NCI-H510A treated with DMSO at 0.1 percent for 48 hours (cell line): ENCODE results near the gene OR8B3.
"Not testable (repeated sequence)": the region's sequence is repeated elsewhere in the genome, so short reads cannot be mapped to it uniquely, and the experiment has no call there.

Experiments
- DNase-seq: peaks from one replicate; lab custom pipeline; 2025; lab: John Stamatoyannopoulos, UW

Gene OR8B3, protein sequence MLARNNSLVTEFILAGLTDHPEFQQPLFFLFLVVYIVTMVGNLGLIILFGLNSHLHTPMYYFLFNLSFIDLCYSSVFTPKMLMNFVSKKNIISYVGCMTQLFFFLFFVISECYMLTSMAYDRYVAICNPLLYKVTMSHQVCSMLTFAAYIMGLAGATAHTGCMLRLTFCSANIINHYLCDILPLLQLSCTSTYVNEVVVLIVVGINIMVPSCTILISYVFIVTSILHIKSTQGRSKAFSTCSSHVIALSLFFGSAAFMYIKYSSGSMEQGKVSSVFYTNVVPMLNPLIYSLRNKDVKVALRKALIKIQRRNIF

DNA sequence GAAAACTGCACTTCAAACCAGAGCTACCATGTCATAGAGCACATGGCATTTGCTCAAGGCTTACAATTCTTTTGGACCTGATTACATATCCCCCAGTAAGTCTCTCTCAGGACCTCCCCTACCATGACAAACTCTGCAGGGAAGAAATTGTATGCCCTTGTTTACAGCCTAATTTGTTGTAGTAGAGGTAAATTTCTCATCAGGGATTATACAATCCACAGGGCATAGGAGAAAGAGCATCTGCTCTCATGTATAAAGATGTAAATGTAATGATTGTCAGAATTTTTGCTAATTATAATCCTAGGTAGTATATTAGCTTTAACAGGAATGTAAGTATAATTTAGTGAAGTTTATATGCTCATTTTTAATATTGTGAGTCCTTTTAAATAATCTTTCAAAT lies at the start of gene OR8B3:
TSS of gene OR8B3 (minus strand) at position 101 of the 400 bp plus-strand sequence. CDS start 1,673 bp downstream, outside the sequence.
- no peak for DNase-seq

DNA sequence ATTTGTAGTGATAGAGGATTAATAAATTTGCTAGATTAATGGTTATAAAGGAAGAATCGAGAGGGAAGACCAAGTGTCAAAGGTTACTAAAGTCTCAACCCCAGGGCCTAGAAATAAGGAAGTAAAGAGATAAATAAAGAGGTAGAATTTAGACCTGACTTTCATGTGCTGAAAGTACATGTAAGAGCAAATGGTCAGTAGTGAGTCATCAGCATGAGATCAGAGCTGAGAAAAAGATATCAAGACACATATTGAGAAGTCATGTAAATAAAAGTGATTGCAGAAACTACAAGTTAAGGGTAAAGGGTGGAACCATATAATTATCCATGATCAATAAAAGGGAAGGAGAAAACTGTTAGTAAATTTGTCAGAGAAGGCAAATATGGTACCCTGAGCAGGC lies 48.1 kb upstream of the OR8B3 start:
- no peak for DNase-seq

DNA sequence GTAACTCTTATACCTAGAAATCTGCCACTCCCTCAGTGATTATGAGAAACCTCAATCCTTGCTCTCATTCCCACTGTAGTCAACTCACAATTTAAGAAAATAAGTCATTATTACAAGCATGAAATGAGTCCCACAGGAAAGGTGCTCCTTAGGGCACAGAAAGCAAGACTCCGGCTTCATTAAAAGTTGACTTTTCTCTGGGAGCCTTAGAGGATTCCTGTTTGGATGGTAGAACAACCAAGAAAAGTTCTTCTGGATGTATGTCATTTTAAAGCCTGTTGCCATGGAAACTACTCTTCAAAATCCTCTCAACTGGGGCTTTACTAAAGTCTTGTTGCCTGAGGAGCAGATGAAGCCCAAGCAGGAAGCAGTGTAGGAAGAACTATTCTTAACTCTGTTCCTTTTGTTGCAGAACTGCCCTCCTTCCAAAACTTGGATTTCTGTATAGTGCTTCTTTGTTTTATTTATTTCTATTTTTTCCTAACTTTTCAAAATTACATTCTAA lies 46.9 kb upstream of the OR8B3 start, which contains the start of gene OR8B8:
TSS of gene OR8B8 (minus strand) at position 51 of the 505 bp plus-strand sequence. CDS start 4,611 bp downstream, outside the sequence.
- no peak for DNase-seq

DNA sequence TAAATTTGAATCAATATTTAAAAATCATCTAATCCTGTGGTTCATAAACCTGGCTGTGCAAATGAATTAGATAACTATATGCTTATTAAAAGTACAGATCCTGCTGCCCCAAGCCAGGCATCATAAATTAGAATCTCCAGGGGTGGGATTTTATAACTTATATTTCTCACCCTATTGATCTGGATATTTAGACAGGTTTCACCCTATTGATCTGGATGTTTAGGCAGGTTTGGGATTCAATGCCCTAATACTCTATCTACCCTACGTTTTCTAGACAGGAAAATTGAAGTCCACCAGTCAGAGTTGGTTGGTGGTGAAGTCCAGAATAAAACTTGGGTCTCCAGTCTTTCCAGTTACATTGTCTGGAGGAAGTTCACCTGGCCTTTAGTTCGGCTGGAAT lies 44.0 kb upstream of the OR8B3 start:
- DNase-seq = no peak

DNA sequence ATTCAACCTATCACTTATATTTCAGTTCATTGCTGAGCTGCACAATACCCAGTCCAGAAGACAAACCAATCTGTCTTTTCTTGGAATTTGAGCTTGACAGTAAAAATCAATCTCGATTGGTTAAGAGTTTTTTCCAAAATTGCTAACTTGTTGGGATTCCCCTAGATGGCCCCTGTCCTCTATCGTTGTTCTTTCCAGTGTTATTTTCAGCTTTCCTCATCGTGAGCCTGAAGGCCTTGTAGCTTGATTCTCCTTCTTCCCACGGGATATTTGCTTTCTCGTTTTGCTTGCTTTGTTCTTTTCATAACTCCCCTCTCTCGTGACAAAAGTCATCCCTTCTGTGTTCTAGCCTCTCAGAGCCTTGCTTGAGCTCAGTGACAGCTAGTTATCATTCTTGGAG lies 43.6 kb upstream of the OR8B3 start:
- no peak for DNase-seq

DNA sequence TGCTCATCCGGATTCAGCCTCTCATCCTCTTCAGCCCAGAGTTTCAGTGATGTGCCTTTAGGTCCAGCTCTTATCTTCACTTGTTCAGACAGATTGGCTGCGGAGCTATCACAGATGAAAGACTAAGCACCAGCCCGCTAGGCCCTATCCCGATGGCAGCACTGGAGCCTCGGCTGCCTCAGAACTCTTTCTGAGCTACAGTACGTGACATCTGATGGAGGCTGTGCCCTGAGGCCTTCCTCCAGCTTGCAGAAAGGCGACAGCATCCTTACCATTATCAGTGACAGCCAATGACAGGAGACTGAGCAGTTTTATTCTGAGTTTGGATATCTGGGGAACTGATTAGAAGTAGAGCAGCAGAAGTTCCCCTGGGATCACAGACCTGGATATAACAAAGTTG lies 42.7 kb upstream of the OR8B3 start:
- DNase-seq = no peak

DNA sequence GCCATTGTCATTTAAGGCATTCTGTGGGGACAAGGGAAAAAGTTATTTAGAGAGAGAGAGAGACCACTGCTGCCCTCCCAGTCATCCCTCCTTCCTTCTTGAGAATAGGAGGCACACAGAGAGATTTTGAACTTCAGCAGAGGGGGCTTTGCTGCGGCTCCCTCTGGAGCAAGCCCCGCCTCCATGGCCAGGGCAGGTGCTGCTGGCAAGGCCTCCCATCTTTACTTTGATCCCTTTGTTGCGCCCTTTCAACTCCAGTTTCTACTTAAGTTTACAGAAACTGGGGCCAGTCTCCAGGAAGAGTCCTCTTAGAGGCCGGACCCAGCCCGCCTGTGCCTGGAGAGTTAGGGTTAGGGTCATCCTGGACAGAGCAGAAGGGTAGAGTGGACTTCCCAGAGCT lies 42.3 kb upstream of the OR8B3 start:
- no peak for DNase-seq

DNA sequence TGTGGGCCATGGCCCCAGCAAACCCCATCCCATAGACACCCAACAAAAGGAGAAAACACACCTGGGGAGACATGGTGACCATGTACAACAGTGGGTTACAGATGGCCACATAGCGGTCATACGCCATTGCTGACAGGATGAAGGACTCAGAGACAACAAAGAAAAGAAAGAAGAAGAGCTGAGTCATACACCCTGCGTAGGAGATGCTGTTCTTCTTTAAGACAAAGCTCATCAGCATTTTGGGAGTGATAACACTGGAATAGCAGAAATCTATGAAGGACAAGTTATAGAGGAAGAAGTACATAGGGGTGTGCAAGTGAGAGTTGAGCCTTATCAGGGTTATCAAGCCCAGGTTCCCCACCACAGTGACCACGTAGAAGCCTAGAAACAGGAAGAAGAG lies 41.8 kb upstream of the OR8B3 start:
- DNase-seq = no peak

DNA sequence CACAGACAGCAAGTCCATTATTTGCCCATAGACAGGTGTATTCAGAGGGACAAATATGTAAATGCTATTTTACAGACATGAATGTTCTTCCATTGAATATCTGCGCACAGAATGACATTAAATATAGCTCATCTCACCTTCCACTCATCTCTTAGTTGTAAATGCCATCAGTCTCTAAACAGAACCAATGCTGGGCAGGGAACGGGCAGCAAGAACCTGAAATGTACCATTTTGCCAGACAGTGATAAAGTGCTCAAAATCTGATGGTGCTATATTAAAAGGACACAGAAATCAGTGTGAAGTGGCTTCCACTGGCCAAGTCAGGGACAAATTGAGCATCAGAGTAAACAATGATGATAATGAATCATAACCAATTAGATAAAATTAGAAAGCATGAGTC lies 35.9 kb upstream of the OR8B3 start:
- no peak for DNase-seq

DNA sequence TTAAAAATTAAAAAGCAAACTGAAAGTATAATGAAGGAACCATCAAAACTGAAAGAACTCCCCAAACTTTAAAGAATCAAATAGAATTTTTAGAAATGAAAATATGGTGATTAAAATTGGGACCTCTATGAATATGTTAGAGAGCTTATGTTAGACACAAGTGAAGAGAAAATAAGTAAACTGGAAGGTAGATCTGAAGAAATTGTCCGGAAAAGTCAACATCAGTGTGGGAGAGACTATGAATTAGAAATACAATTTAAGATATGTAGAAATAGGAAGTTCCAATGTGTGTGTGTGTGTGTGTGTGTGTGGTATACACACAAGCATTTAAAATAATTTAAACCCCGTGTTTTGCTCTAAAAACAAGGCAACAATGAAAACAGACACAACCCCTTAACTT lies 30.8 kb upstream of the OR8B3 start:
- no peak for DNase-seq

DNA sequence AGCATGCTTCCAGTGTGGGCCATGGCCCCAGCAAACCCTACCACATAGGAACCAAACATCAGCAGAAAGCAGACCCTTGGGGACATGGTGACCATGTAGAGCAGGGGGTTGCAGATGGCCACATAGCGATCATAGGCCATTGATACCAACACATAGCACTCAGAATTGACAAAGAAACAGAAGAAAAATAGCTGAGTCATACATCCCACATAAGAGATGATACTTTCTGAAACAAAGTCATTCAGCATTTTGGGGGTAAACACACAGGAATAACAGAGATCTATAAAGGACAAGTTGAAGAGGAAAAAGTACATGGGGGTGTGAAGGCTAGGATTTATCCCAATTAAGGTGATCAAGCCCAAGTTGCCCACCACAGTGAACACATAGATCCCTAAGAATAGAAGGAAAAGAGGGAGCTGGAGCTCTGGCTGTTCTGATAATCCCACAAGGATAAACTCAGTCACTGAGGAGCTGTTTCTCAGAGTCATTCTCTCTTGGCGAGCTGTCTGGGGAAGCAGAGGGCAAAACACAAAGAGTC lies 25.6 kb upstream of the OR8B3 start, which contains the start of gene OR8B4:
TSS of gene OR8B4 (minus strand) at position 488 of the 538 bp plus-strand sequence. CDS start at position 488, 0 bp downstream.
- DNase-seq = no peak

DNA sequence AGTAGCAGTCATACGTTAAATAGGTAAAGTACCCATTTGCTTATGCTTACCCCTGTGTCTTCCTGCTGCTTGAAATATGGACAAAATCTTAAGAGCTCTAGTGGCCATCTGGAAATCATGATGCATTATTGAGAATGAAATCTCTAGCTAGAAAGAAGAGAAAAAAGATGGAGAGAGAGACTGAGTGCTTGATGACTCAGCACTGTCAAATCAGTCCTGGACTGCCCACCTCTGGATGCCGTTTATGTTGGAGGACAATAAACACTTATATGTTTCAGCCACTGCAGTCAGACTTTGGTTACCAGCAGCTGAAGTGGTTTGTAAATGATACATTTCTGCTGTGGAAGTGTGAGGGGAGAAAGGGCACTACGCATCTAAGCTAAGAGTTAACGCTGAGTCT lies 22.2 kb upstream of the OR8B3 start:
- DNase-seq = no peak

DNA sequence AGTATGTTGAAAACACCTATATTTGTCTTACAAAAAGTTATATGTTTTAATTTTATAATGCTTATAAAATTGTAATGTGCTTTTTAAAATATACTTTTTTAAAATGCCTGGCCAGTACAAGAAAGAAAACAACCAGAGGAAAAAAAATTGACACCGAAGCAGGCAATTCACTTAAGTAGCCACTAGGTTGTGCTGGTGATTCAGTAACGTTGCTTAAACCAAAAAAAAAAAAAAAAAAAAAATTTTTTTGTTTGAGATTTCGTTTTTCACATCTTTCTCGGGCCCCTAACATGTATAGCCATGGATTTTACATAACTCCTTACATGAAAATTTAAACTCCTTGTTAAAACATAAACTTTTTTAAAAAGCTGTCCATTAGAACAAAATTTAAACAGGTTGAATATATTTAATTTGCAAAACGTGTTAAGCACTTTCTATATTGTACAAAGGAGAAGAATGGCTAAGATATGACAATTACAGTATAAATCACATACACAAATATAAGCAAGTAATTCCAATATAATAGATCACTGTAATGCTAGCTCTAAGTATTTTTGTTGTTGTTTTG lies 16.6 kb upstream of the OR8B3 start:
- peak; percentile 33 for DNase-seq

DNA sequence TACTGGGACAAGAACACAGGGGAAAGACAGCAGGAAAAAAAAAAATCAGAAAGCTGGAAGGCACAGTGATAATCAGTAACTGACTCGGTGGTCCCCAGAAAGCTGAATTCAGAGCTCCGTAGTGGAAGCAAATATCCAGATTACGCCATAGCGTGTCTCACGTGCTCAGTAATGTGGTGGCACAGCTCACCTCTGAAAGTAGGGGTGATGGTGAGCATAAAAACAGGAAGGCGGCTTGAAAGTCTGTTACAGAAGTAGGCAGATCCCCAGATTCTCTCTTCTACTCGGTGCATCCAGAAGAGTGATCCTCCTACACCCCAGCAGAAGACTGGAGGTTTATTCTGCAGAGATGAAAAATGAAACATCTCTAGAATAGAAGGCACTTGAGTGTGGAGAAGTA lies 11.1 kb upstream of the OR8B3 start:
- no peak for DNase-seq

DNA sequence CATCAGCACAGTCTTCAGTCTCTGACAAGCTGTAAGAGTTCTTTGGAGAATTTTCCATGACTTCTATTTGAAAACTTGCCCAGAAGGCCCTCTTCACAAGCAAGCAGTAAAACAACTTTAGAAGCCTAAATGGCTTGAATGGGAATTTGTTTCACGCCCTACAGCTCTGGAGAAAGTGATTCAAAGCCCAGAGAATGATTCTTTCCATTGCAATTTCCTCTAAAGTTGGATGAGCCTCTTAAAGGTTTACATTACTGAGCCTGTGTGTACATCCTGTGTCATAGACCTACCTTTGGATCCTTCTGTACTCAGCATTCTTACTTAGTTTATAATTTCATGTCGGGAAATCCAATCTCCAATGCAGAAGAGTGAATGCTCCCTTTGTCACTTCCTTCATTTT lies 6.8 kb upstream of the OR8B3 start:
- DNase-seq = no peak

DNA sequence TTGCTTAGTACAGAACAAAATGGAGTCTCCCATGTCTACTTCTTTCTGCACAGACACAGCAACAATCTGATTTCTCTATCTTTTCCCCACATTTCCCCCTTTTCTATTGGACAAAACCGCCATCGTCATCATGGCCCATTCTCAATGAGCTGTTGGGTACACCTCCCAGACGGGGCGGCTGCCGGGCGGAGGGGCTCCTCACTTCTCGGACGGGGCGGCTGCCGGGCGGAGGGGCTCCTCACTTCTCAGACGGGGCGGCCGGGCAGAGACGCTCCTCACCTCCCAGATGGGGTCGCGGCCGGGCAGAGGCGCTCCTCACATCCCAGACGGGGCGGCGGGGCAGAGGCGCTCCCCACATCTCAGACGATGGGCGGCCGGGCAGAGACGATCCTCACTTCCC lies 4.4 kb upstream of the OR8B3 start:
- DNase-seq = not testable (repeated sequence)

DNA sequence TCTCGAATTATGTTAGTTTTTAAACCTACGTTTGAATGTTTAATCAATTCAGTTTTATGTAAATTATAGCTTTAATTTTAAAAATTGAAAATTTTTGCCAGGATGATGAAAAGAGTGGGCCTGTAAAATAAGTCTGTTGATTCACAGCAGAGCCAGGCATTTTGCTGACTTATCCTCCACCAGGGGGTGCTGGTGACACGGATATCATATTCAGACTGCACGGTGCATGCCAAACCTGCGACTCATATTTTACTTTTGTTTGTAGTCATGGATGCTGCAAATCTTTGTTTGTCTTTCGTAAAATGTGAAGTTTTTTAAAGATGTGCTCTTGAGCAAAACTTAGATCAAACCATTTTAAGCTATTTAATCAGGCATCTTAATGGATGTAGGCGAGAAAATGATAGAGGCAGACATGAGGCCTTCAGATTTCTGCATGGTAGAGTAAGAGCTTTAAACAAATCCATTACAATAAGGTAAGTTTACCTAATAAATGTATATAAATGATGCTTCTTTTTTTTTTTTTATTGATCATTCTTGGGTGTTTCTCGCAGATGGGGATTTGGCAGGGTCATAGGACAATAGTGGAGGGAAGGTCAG lies 3.6 kb upstream of the OR8B3 start:
- DNase-seq = no peak

DNA sequence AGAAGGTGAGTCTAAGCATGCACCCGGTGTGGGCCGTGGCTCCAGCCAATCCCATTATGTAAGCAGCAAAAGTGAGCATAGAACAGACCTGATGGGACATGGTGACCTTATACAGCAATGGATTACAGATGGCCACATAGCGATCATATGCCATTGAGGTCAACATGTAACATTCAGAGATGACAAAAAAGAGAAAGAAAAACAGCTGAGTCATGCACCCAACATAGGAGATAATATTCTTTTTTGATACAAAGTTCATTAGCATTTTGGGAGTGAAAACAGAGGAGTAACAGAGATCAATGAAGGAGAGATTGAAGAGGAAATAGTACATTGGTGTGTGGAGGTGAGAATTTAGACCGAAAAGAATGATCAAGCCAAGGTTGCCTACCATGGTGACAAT lies 2.0 kb downstream of the OR8B3 start:
- DNase-seq = not testable (repeated sequence)

DNA sequence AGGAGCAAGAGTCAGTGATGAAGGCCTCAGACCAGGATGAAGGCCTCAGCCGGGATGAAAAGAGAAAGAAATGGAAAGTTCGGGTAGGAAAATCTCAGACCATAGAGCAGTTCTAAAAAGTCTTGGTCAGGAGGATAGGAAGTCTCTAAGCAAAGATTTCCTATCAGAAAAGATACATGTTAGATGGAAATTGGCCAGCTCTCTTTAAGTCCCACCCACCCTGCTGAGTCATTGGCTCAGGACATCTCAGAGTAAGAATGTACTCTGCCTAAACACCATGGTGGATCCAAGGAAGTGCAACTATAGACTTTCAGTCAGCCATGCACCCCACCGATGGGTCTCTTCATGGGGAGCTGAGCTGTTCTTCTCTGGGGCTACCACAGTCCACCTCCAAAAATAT lies 4.4 kb downstream of the OR8B3 start:
- no peak for DNase-seq

DNA sequence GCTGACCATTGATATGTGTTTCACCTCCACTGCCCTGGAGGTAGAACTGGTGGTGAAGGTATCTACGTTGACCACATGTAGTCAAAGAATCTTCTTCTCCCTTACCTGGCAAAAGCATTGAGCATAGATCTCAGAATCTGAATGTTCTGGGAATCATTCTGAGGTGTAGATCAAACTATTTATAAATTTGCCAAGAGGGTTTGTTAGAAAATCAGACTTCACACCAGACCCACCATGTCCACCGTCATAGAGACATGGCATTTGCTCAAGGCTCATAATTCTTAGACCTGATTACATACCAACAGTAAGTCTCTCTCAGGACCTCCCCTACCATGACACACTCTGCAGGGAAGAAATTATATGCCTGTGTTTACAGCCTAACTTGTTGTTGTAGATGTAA lies 14.4 kb downstream of the OR8B3 start, which contains the start of gene OR8B2:
TSS of gene OR8B2 (minus strand) at position 101 of the 400 bp plus-strand sequence. CDS start 1,156 bp downstream, outside the sequence.
- no peak for DNase-seq

DNA sequence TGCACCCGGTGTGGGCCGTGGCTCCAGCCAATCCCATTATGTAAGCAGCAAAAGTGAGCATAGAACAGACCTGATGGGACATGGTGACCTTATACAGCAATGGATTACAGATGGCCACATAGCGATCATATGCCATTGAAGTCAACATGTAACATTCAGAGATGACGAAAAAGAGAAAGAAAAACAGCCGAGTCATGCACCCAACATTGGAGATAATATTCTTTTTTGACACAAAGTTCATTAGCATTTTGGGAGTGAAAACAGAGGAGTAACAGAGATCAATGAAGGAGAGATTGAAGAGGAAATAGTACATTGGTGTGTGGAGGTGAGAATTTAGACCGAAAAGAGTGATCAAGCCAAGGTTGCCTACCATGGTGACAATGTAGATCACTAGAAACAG lies 16.0 kb downstream of the OR8B3 start:
- not testable (repeated sequence) for DNase-seq

DNA sequence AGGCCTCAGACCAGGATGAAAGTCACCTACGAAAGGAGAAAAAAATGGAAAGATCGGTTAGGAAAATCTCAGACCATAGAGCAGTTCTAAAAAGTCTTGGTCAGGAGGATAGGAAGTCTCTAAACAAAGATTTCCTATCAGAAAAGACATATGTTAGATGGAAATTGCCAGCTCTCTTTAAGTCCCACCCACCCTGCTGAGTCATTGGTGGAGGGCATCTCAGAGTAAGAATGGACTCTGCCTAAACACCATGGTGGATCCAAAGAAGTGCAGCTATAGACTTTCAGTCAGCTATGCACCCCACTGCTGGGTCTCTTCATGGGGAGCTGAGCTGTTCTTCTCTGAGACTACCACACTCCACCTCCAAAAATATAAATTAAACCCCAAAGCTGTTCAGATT lies 18.2 kb downstream of the OR8B3 start:
- DNase-seq = no peak

DNA sequence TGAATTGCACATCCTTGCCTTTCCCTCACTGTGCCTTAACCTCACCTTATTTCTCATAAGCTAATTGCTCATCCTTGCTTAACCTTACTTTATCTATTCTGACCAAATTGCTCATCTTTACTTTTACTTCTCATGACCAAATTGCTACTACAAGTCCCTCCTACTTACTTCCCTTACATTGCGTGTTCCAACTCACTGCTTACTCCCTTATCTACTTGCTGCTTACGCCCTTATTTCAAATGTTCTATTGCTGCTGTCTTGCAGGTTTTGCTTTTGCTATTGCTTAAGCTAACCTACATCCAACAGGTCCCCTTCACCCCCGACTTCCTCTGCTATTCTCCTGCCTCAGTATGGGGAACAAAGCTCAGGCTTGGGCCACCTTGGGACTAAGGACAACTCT lies 22.5 kb downstream of the OR8B3 start:
- no peak for DNase-seq
